Caco-2 (cell line): ENCODE data around the gene IRX2. TPM values are rescaled to one million over a fixed set of nuclear protein-coding genes. Genes with fewer than 3 reads are reported as not detected.
A peak's percentile ranks its signal among the peaks of the same experiment; 100 is the strongest.

ENCODE experiments used
- BruUV-seq: library from RNA; stranded (reverse); fragments of 400-500 nt; replicated peaks from 2 replicates; lab custom pipeline; 2021; lab: Mats Ljungman, UMichigan
- CTCF ChIA-PET: fragments of 300-600 bp; sonication (Branson Sonifier 250); formaldehyde crosslinking; loops from one replicate; lab custom pipeline; 2022; ENCODE audit warnings: antibody characterized with exemption; lab: Charles Lee
- POLR2A ChIA-PET: fragments of 300-600 bp; sonication (Branson Sonifier 250); formaldehyde crosslinking; loops from one replicate; lab custom pipeline; 2022; ENCODE audit warnings: antibody characterized with exemption; lab: Charles Lee
- DNase-seq, 2 experiments: peaks; one replicate each; pipeline versions ENCODE4 v3.0.0 to v3.0.0-alpha.2; 2020 to 2022
- H3K27me3 ChIP-seq: replicated peaks from 2 replicates; pipeline ENCODE4 v1.6.0; 2011; ENCODE audit warnings: low read length; ENCODE audit not compliant: control insufficient read depth, insufficient read depth
- H3K36me3 ChIP-seq: 2 replicates; pipeline ENCODE4 v1.5.1; 2011; ENCODE audit warnings: low read length; ENCODE audit not compliant: control insufficient read depth, insufficient read depth
- H3K4me1 ChIP-seq: fragments of 250-450 bp; sonication (Bioruptor Pico); 2 replicates; pipeline ENCODE4 v1.5.1; 2020; ENCODE audit warnings: mild to moderate bottlenecking
- H3K4me3 ChIP-seq: 2 replicates; pipeline ENCODE4 v1.5.1; 2011; ENCODE audit warnings: low read depth, mild to moderate bottlenecking, control low read depth, low read length
- H3K9me3 ChIP-seq: fragments of 250-450 bp; sonication (Bioruptor Pico); 2 replicates; pipeline ENCODE4 v1.5.1; 2020; ENCODE audit warnings: mild to moderate bottlenecking, moderate library complexity
- H3K27ac Mint-ChIP-seq: one replicate; pipeline ENCODE4 v1.8.0; 2022; ENCODE audit warnings: mixed read lengths; ENCODE audit not compliant: unreplicated experiment
- H3K27me3 Mint-ChIP-seq: one replicate; pipeline ENCODE4 v1.8.0; 2022; ENCODE audit warnings: mixed read lengths; ENCODE audit not compliant: insufficient read depth, unreplicated experiment
- H3K36me3 Mint-ChIP-seq: one replicate; pipeline ENCODE4 v1.8.0; 2022; ENCODE audit warnings: mild to moderate bottlenecking, mixed read lengths; ENCODE audit not compliant: insufficient read depth, unreplicated experiment
- H3K4me1 Mint-ChIP-seq: one replicate; pipeline ENCODE4 v1.8.0; 2022; ENCODE audit warnings: low read depth, mixed read lengths; ENCODE audit not compliant: unreplicated experiment
- H3K4me3 Mint-ChIP-seq: one replicate; pipeline ENCODE4 v1.8.0; 2022; ENCODE audit warnings: mild to moderate bottlenecking, moderate library complexity, mixed read lengths; ENCODE audit not compliant: unreplicated experiment
- H3K9me3 Mint-ChIP-seq: one replicate; pipeline ENCODE4 v1.8.0; 2022; ENCODE audit warnings: mixed read lengths; ENCODE audit not compliant: unreplicated experiment
- CTCF ChIP-seq, 2 experiments: fragments of 200-600 bp in 1 of 2; IDR thresholded peaks; 1 replicate in 1 of 2; 2 replicates in 1 of 2; pipeline versions ENCODE4 v1.5.1 to v1.8.0; 2011 to 2022; ENCODE audit warnings: antibody characterized with exemption in 1 of 2, control low read depth in 1 of 2, inconsistent platforms in 1 of 2, low read depth in 1 of 2, low read length in 1 of 2, mild to moderate bottlenecking in 1 of 2, moderate library complexity in 1 of 2; ENCODE audit not compliant: insufficient read depth in 1 of 2, severe bottlenecking in 1 of 2, unreplicated experiment in 1 of 2
- intact Hi-C: fragments of 100-400 bp; cut with micrococcal nuclease; formaldehyde crosslinking; loops from one replicate; pipeline ENCODE4 v1.10.0; 2022; ENCODE audit not compliant: unreplicated experiment
- total RNA-seq: library from RNA; stranded (reverse); gene quantifications from 2 replicates; pipeline ENCODE4 v1.2.3, GENCODE V29; 2022

The IRX2 gene
- total RNA-seq, 1 experiment from 2014 or later: 44.1 TPM

GRCh38 chr5:2748861-2749513 is 2.5 kb downstream of the IRX2 start:
- intact Hi-C loops: no loop called here

GRCh38 chr5:2748179-2748860 is 3.2 kb downstream of the IRX2 start:
- H3K4me3 Mint-ChIP-seq: no peak overlapping the region

More at GRCh38 chr5:2748861-2749513, 2.5 kb downstream of the IRX2 start:
- Histone ChIP-seq H3K27me3 (no peaks in the 10 kb centered on the region), H3K36me3 (peaks cover 3% of the 10 kb centered on the region; the same call in 1 of the 2 replicates), H3K4me1 (peaks cover 10% of the 10 kb centered on the region; the same call in 1 of the 2 replicates), H3K4me3 (no peak overlapping the region), H3K9me3 (no peaks in the 10 kb centered on the region)
- POLR2A ChIA-PET: no interaction called here
- H3K4me1 Mint-ChIP-seq: peaks cover 21% of the 10 kb centered on the region
- no peak for TF ChIP-seq CTCF (IDR thresholded peaks at IDR 0.05; ENCODE audit: insufficient read depth in 1 of 2, low read depth in 1 of 2, low read length in 1 of 2, severe bottlenecking in 1 of 2, unreplicated experiment in 1 of 2)
- no peaks in the 10 kb centered on the region for H3K9me3 Mint-ChIP-seq
- BruUV-seq: no TSS peak
- peak overlapping the region; percentile 89 for H3K27ac Mint-ChIP-seq
- H3K36me3 Mint-ChIP-seq: peaks cover 63% of the 10 kb centered on the region
- CTCF ChIA-PET: no interaction called here
- H3K27me3 Mint-ChIP-seq: no peaks in the 10 kb centered on the region
- DNase-seq: no peak
- peak overlapping the region; percentile 85 for H3K4me3 Mint-ChIP-seq

More at GRCh38 chr5:2748179-2748860, 3.2 kb downstream of the IRX2 start:
- H3K9me3 ChIP-seq: no peaks in the 10 kb centered on the region
- H3K4me1 Mint-ChIP-seq: peaks cover 26% of the 10 kb centered on the region
- no peak for DNase-seq
- H3K36me3 ChIP-seq: peaks cover 3% of the 10 kb centered on the region; the same call in 1 of the 2 replicates
- no peak overlapping the region for H3K27ac Mint-ChIP-seq
- H3K27me3 Mint-ChIP-seq: no peaks in the 10 kb centered on the region
- no peak for TF ChIP-seq CTCF (IDR thresholded peaks at IDR 0.05; ENCODE audit: insufficient read depth in 1 of 2, low read depth in 1 of 2, low read length in 1 of 2, severe bottlenecking in 1 of 2, unreplicated experiment in 1 of 2)
- ChIA-PET POLR2A (no interaction called here), CTCF (no interaction called here)
- H3K9me3 Mint-ChIP-seq: no peaks in the 10 kb centered on the region
- intact Hi-C loops: no loop called here
- H3K4me1 ChIP-seq: peaks cover 10% of the 10 kb centered on the region; the same call in 1 of the 2 replicates
- H3K4me3 ChIP-seq: no peak overlapping the region
- no peaks in the 10 kb centered on the region for H3K27me3 ChIP-seq
- no TSS peak for BruUV-seq
- peaks cover 70% of the 10 kb centered on the region for H3K36me3 Mint-ChIP-seq
